ENCODE measurements around the gene TBCD. TPM values are rescaled to one million over a fixed set of nuclear protein-coding genes. Genes with fewer than 3 reads are reported as not detected.

TBCD gene
- polyA plus RNA-seq, 2 of the 4 experiments (the other 2 are of a cell fraction): 33.5 to 49.1 TPM

DNA sequence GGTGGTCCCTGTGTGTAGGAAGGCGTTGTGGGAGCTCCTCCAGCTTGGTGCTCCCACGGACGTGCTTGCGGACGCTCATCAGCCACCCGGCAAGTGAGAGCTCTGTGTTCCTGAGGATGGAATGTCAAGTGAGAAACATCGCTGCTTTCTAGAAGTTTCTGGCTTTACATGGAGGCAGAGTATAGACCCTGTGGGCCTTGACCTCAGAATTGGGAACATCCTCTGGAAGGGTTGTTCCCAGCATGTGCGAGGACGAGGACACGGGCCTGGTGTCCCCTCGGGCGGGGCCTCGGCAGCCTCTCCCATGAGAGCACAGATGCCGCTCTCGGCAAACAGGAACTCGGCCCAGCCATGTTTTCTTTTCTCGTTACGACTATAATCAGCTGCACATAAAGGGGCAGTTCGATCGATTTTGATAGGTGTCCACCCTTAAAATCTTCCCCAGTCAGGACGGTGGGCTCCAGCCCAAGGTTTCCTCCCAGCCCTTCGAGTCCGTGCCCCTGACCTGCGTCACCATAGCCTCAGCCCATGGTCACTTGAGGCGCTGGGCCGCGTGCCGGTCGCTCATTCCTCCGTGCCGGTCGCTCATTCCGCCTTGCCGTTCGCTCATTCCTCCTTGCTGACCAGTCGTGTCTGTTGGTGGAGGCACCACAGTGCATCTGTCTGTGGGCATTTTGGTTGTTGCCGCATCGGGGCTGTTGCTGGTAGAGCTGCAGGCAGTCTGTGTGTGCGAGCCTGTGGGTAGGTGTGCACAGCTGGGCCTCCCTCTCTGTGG, 179.2 kb downstream of the TBCD start:
- no peak for ATAC-seq
- Histone ChIP-seq H3K27ac (no peak overlapping the region), H3K4me3 (no peak overlapping the region), H3K9me3 (no peaks in the 10 kb centered on the region), H3K4me1 (no peaks in the 10 kb centered on the region), H3K4me2 (no peak overlapping the region)
- 96% methylated on average over 39 of the region's 39 CpGs for WGBS (ENCODE audit: missing lambda C conversion rate)
- DNase-seq (ENCODE audit: low read depth in 1 of 2, low spot score in 1 of 2): no peak
- CTCF ChIA-PET: interaction anchor here (1.0 kb wide), 1 partner anchor 19 kb away, joined by 3 read pairs; no protein-coding TSS in a partner anchor
- TF ChIP-seq FOSL2 (IDR thresholded peaks at IDR 0.05): no peak
- TF ChIP-seq FOSL2 (CRISPR knock-in tag; IDR thresholded peaks at IDR 0.05): no peak
- TF ChIP-seq TFCP2L1 (CRISPR knock-in tag; IDR thresholded peaks at IDR 0.05): no peak
- TF ChIP-seq FOSB (CRISPR knock-in tag; IDR thresholded peaks at IDR 0.05): no peak
- FAIRE-seq: no peak
- POLR2A ChIA-PET: no interaction called here

GRCh38 chr17:82931699-82932517, 180.0 kb downstream of the TBCD start:
- Histone ChIP-seq H3K4me3 (no peak overlapping the region), H3K4me2 (no peak overlapping the region), H3K9me3 (no peaks in the 10 kb centered on the region), H3K27ac (no peak overlapping the region), H3K4me1 (no peaks in the 10 kb centered on the region)
- CTCF ChIA-PET: interaction anchor here (0.7 to 1.5 kb wide), 7 partner anchors 9 to 150 kb away, joined by 3 to 6 read pairs (median 4); no protein-coding TSS in a partner anchor
- POLR2A ChIA-PET: no interaction called here
- no peak for TF ChIP-seq HOXA7 (CRISPR knock-in tag; IDR thresholded peaks at IDR 0.05)
- TF ChIP-seq, protein P1, sequence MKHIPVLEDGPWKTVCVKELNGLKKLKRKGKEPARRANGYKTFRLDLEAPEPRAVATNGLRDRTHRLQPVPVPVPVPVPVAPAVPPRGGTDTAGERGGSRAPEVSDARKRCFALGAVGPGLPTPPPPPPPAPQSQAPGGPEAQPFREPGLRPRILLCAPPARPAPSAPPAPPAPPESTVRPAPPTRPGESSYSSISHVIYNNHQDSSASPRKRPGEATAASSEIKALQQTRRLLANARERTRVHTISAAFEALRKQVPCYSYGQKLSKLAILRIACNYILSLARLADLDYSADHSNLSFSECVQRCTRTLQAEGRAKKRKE (CRISPR knock-in tag; IDR thresholded peaks at IDR 0.05; ENCODE audit: low read depth): no peak
- TF ChIP-seq ELK1 (IDR thresholded peaks at IDR 0.05; ENCODE audit: low read depth, low read length): no peak
- ATAC-seq (no peak), FAIRE-seq (no peak), DNase-seq (ENCODE audit: low read depth in 1 of 2, low spot score in 1 of 2) (no peak)
- 92% methylated on average over 28 of the region's 29 CpGs for WGBS (ENCODE audit: missing lambda C conversion rate)

DNA sequence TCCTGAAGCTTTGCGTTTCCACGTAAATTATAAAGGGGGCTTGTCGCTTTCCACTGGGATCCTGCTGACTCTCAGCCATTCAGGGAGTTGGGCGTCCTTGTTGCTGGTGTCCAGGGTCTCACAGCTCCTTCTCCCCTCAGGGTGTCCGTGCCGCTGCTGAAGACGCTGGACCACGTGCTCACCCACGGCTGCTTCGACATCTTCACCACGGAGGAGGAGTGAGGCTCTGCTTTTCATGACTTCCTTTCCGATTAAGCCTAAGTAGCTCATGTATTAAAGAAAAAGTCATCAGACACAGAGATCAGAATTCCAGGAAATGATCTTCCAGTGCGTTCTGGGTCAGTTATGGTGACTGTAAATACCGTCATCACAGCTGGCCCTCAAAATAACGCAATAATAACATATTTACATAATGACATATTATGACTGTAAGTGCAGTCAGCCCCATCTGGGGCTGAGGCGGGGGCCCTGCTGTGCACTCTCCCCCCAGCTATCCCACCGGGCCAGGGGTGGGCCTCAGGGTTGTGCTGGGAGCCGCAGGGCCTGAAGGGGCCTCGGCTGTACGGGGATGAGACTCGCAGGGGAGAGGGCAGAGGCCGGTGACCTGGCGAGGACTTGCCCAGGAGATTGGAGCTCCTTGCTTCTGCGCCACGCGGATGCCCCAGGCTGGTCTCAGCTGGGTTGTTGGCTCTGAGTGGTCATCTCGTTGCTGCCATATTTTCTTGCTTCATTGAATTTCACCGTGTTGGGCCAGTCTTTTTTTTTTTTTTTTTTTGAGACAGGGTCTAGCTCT, 180.8 kb downstream of the TBCD start:
- ATAC-seq (no peak), DNase-seq (ENCODE audit: low read depth in 1 of 2, low spot score in 1 of 2) (no peak), FAIRE-seq (no peak)
- H3K9me3 ChIP-seq: no peaks in the 10 kb centered on the region
- no peak overlapping the region for H3K27ac ChIP-seq
- TF ChIP-seq POLR2AphosphoS2 (conservative IDR thresholded peaks at IDR 0.05; ENCODE audit: low read length) (no peak), RFX5 (IDR thresholded peaks at IDR 0.05) (no peak), KDM5A (IDR thresholded peaks at IDR 0.05) (no peak), SREBF2 (IDR thresholded peaks at IDR 0.05) (no peak), TP53 (CRISPR knock-in tag; IDR thresholded peaks at IDR 0.05) (no peak), ZC3H11A (IDR thresholded peaks at IDR 0.05) (no peak), FOSB (CRISPR knock-in tag; IDR thresholded peaks at IDR 0.05) (no peak), HOXB13 (CRISPR knock-in tag; IDR thresholded peaks at IDR 0.05; ENCODE audit: low read depth) (no peak), CEBPB (IDR thresholded peaks at IDR 0.05) (no peak), MYC (IDR thresholded peaks at IDR 0.05; ENCODE audit: borderline replicate concordance, low read length) (no peak), REST (IDR thresholded peaks at IDR 0.05) (no peak), PHF8 (IDR thresholded peaks at IDR 0.05; ENCODE audit: borderline replicate concordance, low read depth) (no peak), HEYL (CRISPR knock-in tag; IDR thresholded peaks at IDR 0.05) (no peak), KDM1A (IDR thresholded peaks at IDR 0.05; ENCODE audit: low read depth) (no peak), HOXB5 (CRISPR knock-in tag; IDR thresholded peaks at IDR 0.05) (no peak), RAD21 (conservative IDR thresholded peaks at IDR 0.05 in 1 of 2, IDR thresholded peaks at IDR 0.05 in 1 of 2) (no peak), NPAS2 (CRISPR knock-in tag; IDR thresholded peaks at IDR 0.05; ENCODE audit: borderline replicate concordance) (no peak), ZNF302 (CRISPR knock-in tag; IDR thresholded peaks at IDR 0.05) (no peak), MAZ (IDR thresholded peaks at IDR 0.05; ENCODE audit: borderline replicate concordance, low read depth, low read length) (no peak)
- 91% methylated on average over 28 of the region's 28 CpGs for WGBS (ENCODE audit: missing lambda C conversion rate)
- H3K4me2 ChIP-seq: no peak overlapping the region
- H3K4me3 ChIP-seq: no peak overlapping the region
- H3K4me1 ChIP-seq: no peaks in the 10 kb centered on the region
- ChIA-PET CTCF (interaction anchor here (0.7 to 1.5 kb wide), 8 partner anchors 8 to 151 kb away, joined by 3 to 6 read pairs (median 4); no protein-coding TSS in a partner anchor), POLR2A (no interaction called here)
